HEK293 (cell line): ENCODE measurements around the gene DZIP1.

Experiments
- CTCF ChIP-seq: fragments of 450-650 bp; formaldehyde crosslinking; IDR thresholded peaks from 2 replicates; pipeline ENCODE4 v1.5.1; 2016; ENCODE audit warnings: missing biosample characterization, missing genetic modification characterization
- INSM2 ChIP-seq: fragments of 450-650 bp; formaldehyde crosslinking; IDR thresholded peaks from 2 replicates; pipeline ENCODE4 v1.5.1; 2016; ENCODE audit warnings: missing biosample characterization, missing genetic modification characterization
- MYNN ChIP-seq: fragments of 450-650 bp; formaldehyde crosslinking; IDR thresholded peaks from 2 replicates; pipeline ENCODE4 v1.5.1; 2016; ENCODE audit warnings: missing biosample characterization, missing genetic modification characterization, borderline replicate concordance
- PRDM4 ChIP-seq: fragments of 450-650 bp; formaldehyde crosslinking; IDR thresholded peaks from 2 replicates; pipeline ENCODE4 v1.5.1; 2017; ENCODE audit warnings: missing biosample characterization, missing genetic modification characterization
- REST ChIP-seq: fragments of 450-650 bp; formaldehyde crosslinking; IDR thresholded peaks from 2 replicates; pipeline ENCODE4 v1.5.1; 2016; ENCODE audit warnings: missing biosample characterization, missing genetic modification characterization
- ZNF132 ChIP-seq: fragments of 450-650 bp; formaldehyde crosslinking; IDR thresholded peaks from 2 replicates; pipeline ENCODE4 v1.5.1; 2017; ENCODE audit warnings: missing biosample characterization, missing genetic modification characterization, borderline replicate concordance
- ZNF274 ChIP-seq, 2 experiments: fragments of 200-500 bp in 1 of 2; fragments of 450-650 bp in 1 of 2; sonication (Bioruptor generic) in 1 of 2; formaldehyde crosslinking in 1 of 2; IDR thresholded peaks; 2 replicates each; pipeline versions ENCODE4 v1.5.1 to v1.6.1; 2014 to 2016; ENCODE audit warnings: borderline replicate concordance in 1 of 2, inconsistent platforms in 1 of 2, low read length in 1 of 2, missing biosample characterization in 1 of 2, missing genetic modification characterization in 1 of 2
- ZNF394 ChIP-seq: fragments of 450-650 bp; formaldehyde crosslinking; IDR thresholded peaks from 2 replicates; pipeline ENCODE4 v1.5.1; 2016; ENCODE audit warnings: missing biosample characterization, missing genetic modification characterization, mild to moderate bottlenecking, moderate library complexity, borderline replicate concordance

GRCh38 chr13:95535243-95535642 lies 109.3 kb downstream of the DZIP1 start:
- TF ChIP-seq ZNF132 (tag by site-specific recombination) (no peak), CTCF (tag by site-specific recombination) (no peak), REST (tag by site-specific recombination) (0 out of 2 replicates have a peak, but pooled peaks have one; percentile 16), PRDM4 (tag by site-specific recombination) (no peak), INSM2 (tag by site-specific recombination) (peak; percentile 91), ZNF394 (peak; percentile 33; the same call in 1 of the 2 replicates), MYNN (tag by site-specific recombination) (no peak), ZNF274 (IDR thresholded peaks at IDR 0.05; ENCODE audit: low read length) (no peak), ZNF274 (tag by site-specific recombination; IDR thresholded peaks at IDR 0.05; ENCODE audit: borderline replicate concordance) (no peak)
